ENCODE data around the gene EVX2. TPM values are rescaled to one million over a fixed set of nuclear protein-coding genes. Genes with fewer than 3 reads are reported as not detected.

The EVX2 gene
- total RNA-seq, 2 donors from 2014 or later, result not detected

GRCh38 chr2:176035013-176035691, 48.6 kb downstream of the EVX2 start:
- Histone ChIP-seq H3K4me1 (no peaks in the 10 kb centered on the region), H3K4me3 (no peak overlapping the region), H3K27ac (peak overlapping the region in 1 of 2 donors; percentile 67), H3K36me3 (no peaks in the 10 kb centered on the region), H3K27me3 (no peaks in the 10 kb centered on the region), H3K9me3 (no peaks in the 10 kb centered on the region)
- TF ChIP-seq CTCF (IDR thresholded peaks at IDR 0.05), result no peak
- DNase-seq (ENCODE audit: low spot score), result no peak

GRCh38 chr2:176027806-176028205, 56.0 kb downstream of the EVX2 start:
- no peak for TF ChIP-seq CTCF (IDR thresholded peaks at IDR 0.05)
- Histone ChIP-seq H3K9me3 (no peaks in the 10 kb centered on the region), H3K27me3 (no peaks in the 10 kb centered on the region), H3K27ac (no peak overlapping the region), H3K36me3 (no peaks in the 10 kb centered on the region), H3K4me3 (no peak overlapping the region), H3K4me1 (no peaks in the 10 kb centered on the region)
- DNase-seq (ENCODE audit: low spot score), result no peak

Other genes starting within 250 kb of the EVX2 start
- 10 to 100 TPM; 12.8 to 14.8 TPM for gene LNPK, start 81.7 kb downstream of the EVX2 start, total RNA-seq
- not detected for gene HOXD13, start 8.8 kb upstream of the EVX2 start, total RNA-seq
- not detected for gene HOXD12, start 15.8 kb upstream of the EVX2 start, total RNA-seq
- gene HOXD11, start 23.3 kb upstream of the EVX2 start, total RNA-seq, result not detected
- not detected for gene HOXD10, start 32.8 kb upstream of the EVX2 start, total RNA-seq
- gene HOXD9, start 38.8 kb upstream of the EVX2 start, total RNA-seq, result under 1 TPM in 1 of 2 donors, not detected in 1; 0.44 TPM
- gene HOXD8, start 45.7 kb upstream of the EVX2 start, total RNA-seq, result 1 to 10 TPM in 1 of 2 donors, under 1 TPM in 1; 0.55 to 1.1 TPM
- under 1 TPM in 1 of 2 donors, not detected in 1; 0.52 TPM for gene HOXD4, start 67.6 kb upstream of the EVX2 start, total RNA-seq
- not detected for gene HOXD3, start 73.3 kb upstream of the EVX2 start, total RNA-seq
- gene HOXD1, start 104.7 kb upstream of the EVX2 start, total RNA-seq, result not detected
- gene MTX2, start 185.5 kb upstream of the EVX2 start, total RNA-seq, result 10 to 100 TPM; 36.7 to 73.5 TPM

Measured in right atrium auricular region (tissue), 2 donors.